DND-41 (cell line): ENCODE measurements around the gene SLC31A1.

Source experiments
- EZH2 ChIP-seq: IDR thresholded peaks from 3 replicates; pipeline ENCODE4 v1.6.1; 2012; ENCODE audit warnings: borderline replicate concordance, low read depth, mild to moderate bottlenecking, moderate library complexity, low read length, inconsistent platforms; ENCODE audit not compliant: severe bottlenecking
- TF ChIP-seq, protein P1 (sequence below): IDR thresholded peaks from 2 replicates; pipeline ENCODE4 v1.5.1; 2012; ENCODE audit warnings: borderline replicate concordance, low read length, moderate library complexity, mild to moderate bottlenecking; ENCODE audit not compliant: poor library complexity, severe bottlenecking; ENCODE audit errors: extremely low read depth

- TF ChIP-seq, protein P1, sequence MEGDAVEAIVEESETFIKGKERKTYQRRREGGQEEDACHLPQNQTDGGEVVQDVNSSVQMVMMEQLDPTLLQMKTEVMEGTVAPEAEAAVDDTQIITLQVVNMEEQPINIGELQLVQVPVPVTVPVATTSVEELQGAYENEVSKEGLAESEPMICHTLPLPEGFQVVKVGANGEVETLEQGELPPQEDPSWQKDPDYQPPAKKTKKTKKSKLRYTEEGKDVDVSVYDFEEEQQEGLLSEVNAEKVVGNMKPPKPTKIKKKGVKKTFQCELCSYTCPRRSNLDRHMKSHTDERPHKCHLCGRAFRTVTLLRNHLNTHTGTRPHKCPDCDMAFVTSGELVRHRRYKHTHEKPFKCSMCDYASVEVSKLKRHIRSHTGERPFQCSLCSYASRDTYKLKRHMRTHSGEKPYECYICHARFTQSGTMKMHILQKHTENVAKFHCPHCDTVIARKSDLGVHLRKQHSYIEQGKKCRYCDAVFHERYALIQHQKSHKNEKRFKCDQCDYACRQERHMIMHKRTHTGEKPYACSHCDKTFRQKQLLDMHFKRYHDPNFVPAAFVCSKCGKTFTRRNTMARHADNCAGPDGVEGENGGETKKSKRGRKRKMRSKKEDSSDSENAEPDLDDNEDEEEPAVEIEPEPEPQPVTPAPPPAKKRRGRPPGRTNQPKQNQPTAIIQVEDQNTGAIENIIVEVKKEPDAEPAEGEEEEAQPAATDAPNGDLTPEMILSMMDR, result no peak
- TF ChIP-seq EZH2, result no peak
These were observed 34.1 kb downstream of the SLC31A1 start for GRCh38 chr9:113255438-113255837.
